Retina (tissue), 1 donor: Measurements from ENCODE around the gene PNPLA2.

Experiments
- DNase-seq: peaks from one replicate; pipeline ENCODE4 v3.0.0-alpha.2; 2016

The PNPLA2 gene

DNA sequence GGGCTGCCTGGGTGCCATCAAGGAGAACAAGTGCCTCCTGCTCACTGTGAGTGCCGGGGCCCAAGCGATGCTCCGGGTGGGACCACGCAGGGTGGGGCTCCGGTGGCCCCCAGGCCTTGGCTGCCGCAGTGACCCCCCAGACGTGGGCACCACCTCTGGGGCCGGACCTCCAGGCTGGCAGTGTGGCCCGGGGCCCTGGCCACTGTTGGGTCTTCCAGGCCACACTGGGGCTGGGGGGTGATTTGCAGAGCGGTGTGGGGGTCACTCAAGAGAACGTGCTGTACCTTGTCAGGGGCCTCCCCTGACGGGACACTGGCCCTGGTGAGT is 43.9 kb downstream of the PNPLA2 start:
- DNase-seq = peak; percentile 56

DNA sequence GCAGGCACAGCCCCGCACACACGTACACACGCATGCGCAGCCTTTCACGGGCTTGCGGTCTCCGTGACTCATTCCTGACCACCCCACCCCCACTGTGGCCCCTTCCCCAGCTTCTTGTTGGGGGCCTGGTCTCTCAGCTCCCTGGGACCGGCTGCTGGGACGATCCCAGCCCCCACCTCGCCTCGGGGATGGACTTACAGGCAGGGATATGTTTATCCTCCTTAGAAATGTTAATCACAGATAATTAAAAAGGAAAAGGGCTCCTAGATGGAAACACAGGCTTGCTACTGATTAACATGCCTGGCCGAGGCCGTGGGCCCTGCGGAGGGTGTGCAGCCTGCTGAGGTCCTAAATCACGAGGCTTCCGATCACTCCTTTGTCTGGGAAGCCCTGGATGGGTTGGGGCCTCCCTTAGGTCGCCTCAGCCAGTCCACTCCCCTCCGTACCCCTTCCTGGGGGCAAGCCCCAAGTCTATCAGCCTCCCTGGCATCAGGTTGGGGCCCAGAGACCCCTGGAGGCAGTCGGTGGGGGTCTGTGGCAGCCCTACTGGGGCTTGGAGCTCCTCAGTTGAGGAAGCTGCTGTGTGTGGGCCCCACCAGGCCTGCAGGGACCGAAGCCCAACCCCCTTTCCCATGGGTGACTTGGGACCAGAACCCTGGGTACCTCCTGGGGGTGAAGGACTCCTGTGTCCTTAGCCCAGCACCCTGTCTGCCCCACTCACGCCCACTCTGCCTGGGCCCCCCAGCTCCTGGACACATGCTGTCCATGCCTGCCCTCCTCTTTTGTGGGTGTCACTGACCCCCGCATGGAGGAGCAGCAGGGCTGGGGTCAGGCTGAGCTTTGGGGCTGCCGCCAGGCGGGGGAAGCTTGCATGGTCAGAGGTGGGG is 44.6 kb downstream of the PNPLA2 start:
- peak; percentile 63 for DNase-seq

DNA sequence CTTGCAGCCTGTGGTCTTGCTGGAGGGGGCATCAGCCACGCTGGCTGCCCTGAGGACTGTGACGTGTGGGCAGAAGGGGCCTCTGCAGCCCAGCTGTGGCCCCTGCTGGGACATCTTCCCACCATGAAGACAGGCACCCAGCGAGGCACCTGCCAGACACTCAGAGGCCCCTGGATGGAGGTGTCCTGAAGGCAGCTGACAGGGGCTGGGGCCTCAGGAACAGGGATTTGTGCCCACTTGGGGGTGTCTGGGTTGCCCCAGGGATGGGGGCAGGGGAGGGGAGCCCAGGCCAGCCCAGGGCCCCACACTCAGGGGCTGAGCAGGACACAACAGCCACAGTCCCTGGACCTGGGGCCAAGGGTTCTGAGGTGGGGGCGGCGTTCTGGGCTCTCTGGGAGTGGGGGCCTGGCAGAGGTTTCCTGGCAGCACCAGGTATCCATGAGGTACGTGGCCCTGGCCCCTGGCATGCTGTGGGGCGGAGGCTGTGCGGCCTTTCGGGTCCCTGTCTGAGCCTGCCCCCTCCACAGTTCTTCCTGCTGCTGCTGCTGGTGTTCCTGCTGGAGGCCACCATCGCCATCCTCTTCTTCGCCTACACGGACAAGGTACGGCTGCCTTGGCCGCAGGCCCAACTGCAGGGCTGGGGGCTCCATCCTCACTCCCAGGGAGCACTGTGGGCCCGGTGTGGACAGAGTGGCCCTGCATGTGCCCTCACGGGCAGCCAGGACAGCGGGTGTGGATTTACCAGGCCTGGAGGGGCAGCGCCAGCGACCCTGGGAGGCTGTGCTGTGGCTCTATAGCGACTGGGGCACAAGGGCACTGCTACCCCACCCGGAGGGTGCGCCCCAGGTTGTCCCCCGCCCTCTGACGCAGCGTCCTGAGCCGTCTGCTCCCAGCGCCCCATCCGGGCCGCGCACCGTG is 45.5 kb downstream of the PNPLA2 start:
- DNase-seq = no peak

DNA sequence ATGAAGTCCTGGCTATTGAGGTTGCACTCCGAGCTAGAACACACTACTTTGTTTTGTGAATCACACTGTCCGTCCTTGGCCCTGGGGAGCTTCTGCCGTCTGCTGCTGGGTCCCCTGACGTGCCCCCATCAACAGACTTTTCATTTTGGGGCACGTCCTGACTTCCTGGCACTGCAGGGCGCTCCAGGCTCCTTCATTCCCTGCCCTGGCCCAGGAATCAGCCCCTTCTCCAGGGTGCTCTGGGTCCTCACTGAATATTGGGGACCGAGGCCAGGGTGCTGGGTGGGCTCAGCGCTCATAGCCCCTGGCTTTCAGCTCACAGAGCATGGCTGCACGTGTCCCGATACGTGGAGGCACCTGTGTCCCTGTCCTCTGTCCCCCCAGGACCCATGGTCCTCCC is 46.2 kb downstream of the PNPLA2 start:
- DNase-seq = no peak

DNA sequence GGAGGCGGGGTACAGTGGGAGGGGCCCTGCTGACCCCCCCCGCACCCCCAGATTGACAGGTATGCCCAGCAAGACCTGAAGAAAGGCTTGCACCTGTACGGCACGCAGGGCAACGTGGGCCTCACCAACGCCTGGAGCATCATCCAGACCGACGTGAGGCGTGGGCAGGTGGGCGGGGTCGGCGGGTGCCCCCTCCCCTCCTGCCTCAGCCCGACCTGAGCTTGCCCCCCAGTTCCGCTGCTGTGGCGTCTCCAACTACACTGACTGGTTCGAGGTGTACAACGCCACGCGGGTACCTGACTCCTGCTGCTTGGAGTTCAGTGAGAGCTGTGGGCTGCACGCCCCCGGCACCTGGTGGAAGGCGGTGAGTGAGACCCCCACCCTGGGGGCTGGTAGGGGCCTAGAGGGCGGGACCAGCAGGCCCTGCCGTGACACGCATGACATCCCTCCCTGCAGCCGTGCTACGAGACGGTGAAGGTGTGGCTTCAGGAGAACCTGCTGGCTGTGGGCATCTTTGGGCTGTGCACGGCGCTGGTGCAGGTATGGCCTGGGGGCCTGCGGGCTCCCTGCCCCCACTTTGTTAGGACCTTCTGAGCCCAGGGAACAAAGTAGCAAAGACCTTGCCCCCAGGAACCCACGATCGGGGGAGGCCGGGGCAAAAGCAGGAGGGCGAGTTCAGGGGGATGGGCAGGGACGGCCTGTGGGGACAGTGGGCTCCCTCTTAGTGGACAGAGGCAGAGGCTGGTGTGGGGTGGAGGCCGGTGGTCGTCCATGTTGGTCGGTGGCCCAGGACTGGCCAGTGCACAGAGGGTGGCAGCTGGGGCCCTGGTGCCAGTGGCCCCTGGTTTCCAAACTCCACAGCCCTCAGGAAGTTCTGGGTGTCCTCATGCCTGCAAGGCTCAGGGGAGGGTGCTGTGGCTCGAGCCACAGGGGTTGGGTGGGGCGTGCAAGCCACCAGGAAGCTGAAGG is 47.0 kb downstream of the PNPLA2 start:
- DNase-seq = no peak

DNA sequence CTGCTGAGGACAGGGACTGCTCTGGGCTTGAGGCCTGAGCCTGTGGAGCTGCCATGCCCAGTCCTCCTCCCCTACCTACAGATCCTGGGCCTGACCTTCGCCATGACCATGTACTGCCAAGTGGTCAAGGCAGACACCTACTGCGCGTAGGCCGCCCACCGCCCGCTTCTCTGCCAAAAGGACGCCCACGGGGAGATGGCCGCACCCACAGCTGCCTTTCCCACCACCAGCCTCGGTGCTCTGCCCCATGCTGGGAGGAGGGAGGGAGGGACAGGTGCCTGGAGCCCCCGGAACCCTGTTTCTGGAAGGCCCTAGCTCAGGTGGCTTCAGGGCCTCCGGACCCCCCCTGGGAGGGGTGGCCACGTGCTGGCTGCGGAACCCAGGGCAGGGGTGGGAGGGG is 47.8 kb downstream of the PNPLA2 start:
- DNase-seq = no peak

DNA sequence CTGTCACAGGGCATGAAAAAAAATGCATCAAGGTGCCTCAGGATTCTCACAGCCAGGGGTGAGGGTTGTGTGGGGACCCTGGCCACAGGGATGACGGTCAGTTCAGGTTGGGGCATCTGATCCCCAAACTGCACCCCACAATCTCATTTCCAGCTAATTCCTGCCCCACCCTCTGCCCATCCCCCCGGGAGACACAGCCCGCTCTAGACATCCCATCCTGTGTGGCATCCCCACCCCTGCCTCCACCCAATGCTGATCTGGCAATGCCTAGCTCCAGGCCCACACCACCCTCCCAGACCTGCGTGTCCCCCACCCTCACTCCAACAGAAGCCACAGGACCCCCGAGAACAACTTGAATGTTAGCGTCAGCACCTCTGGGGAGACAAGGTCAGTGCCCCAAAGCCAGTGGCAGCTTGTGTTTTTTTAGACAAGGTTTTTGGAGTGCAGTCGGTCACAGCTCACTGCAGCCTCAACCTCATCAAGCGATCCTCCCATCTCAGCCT is 49.2 kb downstream of the PNPLA2 start:
- DNase-seq = no peak

DNA sequence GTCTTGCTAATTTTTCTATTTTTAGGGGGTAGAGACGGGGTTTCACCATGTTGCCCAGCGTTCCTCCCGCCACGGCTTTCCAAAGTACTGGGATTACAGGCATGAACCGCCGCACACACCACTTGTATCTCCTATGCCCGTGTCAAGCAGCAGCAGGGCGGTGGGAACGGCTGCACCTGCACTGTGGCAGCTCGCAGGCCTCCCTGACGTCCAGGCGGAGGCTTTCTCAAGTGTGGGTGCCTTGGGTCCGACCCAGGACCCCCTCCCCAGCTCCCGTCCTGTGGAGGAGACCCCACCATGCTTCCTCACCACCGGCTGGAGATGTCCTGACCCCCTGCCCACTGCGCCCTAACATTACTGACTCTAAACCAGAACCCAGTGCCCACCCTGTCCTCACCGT is 49.7 kb downstream of the PNPLA2 start:
- DNase-seq = no peak

DNA sequence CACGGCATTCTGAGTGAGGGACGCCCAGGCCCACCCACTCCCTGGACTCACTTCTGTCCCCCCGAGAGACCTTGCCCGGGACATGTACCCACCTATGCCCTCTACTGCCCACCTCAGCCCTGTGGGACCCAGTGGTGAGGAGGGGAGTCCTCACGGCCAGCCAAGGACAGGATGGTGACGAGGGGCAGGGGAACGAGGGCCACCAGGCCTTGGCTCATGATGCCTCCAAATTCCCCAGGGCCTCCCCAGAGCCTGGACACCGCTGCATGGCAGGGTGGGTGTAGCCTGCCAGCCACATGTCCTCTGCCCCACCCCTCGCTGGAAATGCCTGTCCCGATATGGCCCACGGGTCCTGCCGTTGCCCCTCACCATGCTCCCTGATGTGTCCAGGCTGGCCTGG is 50.1 kb downstream of the PNPLA2 start:
- DNase-seq = no peak

DNA sequence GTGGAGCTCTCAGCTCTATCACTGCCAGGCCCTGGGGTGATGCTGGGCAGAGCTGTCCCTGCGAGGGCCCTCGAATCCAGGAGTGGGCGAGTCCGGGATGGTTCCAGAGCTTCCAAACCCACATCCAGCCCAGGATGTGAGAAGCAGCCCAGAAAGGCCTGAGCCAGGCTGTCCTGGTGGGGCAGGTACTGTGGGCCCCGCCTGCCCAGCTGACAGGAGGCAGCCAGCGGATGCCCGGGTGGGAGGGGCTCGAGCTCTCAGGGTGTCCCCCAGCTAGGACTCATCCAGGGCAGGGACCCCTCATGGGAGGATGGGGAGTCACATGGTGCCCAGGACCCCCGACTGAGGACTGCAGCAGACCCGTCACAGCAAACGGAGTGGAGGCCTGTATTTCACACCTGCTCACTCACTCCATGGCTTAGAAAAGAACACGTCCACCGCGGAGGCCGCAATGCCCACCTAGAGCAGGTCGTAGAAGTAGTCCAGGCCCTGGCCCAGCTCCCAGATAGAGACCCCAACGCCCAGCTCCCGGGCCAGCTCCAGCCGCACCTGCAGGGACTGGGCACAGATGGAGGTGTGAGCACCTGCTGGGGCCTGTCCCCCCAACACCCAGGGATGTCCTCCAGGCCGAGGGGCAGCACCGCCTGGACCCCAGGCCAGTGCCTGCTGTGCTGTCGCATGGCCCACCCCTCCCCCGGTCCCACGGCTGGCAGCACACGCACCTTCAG is 50.8 kb downstream of the PNPLA2 start:
- DNase-seq = peak; percentile 48

DNA sequence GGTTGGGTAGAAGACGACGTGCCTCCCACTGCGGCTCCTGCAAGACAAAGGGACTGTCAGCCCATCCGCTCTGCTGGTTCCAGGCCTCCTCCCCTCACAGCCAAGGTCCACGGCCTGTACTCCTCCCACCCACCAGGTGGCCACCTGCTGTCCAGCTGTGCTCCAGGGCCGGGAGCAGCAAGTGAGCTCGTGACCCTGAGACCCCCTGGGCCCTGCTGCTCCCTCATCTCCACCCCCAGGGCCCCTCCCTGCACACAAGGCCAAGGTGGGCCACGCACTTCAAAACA is 51.4 kb downstream of the PNPLA2 start:
- DNase-seq = no peak

DNA sequence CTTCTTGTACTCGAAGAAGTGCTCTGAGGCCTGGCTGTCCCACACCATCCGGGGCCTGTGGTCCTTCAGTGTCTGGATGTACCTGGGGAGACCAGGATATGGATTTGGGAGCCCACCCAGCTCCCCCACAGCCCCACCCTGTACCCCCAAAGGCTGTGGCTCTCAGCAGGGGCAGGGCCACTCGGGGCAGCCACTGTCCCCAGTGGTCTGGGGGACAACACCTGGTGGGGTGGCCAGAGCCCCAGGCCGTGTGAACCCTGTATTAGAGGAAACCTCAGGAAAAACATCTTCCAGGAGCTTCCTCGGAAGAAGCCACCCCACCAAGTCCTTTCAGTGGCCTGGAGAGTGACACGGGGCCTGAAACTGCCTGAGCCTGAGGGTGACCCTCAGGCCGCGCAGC is 51.7 kb downstream of the PNPLA2 start:
- DNase-seq = no peak

DNA sequence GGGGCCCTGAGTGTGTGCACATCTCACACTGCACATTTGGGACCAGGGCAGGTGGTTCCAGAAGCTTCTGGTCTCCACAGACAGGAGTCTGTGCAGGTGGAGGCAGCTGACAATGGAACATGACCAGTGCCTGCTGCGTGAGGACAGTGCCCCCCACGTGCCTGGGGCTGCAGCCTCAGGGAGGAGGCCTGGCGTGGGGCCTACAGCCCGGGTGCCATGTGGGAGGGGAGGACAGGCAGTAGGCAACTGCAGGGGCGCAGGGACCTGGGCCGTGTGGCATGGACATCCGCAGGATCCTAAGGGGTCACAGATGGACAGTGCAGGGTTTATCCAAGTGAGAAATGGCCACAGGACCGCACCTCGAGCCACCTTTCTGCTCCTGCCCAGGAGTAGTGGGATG is 52.8 kb downstream of the PNPLA2 start:
- no peak for DNase-seq

DNA sequence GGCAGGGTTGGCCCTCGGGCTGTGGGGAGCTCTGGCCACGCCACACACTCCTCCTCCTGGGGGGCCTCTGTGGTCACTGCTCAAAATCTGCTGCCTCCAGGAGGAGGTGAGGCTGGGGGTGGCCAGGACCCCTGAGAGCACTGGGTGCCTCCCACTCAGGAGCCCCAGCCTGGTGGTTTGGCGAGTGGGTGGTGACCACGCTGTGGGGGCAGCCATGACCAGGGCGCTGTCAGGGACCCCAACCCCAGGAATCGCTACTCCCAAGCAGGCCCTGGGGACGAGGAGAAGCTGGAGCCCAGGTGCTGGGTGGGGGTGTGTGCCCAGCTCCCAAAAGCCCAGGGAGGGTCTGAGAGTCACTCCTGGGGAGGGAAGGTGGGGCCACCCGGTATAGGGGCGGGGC is 54.1 kb downstream of the PNPLA2 start:
- DNase-seq = no peak

DNA sequence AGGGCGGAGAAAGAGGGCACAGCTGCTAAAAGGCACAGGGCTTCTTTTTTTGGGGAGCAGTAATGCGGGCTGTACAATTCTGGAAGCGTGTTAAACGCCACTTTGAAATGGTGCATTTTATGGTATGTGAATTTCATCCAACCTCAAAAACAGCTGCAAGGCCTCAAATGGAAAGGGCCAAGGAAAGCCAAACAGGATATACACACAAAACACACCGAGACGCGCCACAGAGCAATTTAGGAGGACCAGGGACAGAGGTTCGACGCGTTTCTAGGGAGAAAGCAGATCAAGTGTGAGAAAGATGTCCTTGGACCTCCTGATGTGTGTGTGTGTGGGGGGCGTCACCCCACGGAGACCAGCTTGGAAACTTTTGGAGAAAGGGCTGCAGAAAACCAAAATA is 55.0 kb downstream of the PNPLA2 start:
- no peak for DNase-seq
